ENCODE measurements around the gene KCNA3.

KCNA3 gene

GRCh38 chr1:110713221-110713620 lies 38.5 kb upstream of the KCNA3 start:
- no peak for DNase-seq (ENCODE audit: low spot score)
- no peak for TF ChIP-seq CTCF (IDR thresholded peaks at IDR 0.05; ENCODE audit: extremely low read depth, insufficient read depth, missing control alignments)
- in situ Hi-C loops (cut with MboI; ENCODE audit: low pct_unique_long_range_greater_than_20kb, low sequenced_read_pairs, unreplicated experiment), result no loop called here

- in situ Hi-C loops (cut with MboI; ENCODE audit: low pct_unique_long_range_greater_than_20kb, low sequenced_read_pairs, unreplicated experiment), result no loop called here
- DNase-seq (ENCODE audit: low spot score), result no peak
Measured at GRCh38 chr1:110710314-110710713, 35.6 kb upstream of the KCNA3 start.

GRCh38 chr1:110708974-110709440 lies 34.3 kb upstream of the KCNA3 start:
- DNase-seq (ENCODE audit: low spot score), result no peak
- in situ Hi-C loops (cut with MboI; ENCODE audit: low pct_unique_long_range_greater_than_20kb, low sequenced_read_pairs, unreplicated experiment), result no loop called here
- no peak for TF ChIP-seq CTCF (IDR thresholded peaks at IDR 0.05; ENCODE audit: extremely low read depth, insufficient read depth, missing control alignments)

More at GRCh38 chr1:110710314-110710713, 35.6 kb upstream of the KCNA3 start:
- no peak for TF ChIP-seq CTCF (IDR thresholded peaks at IDR 0.05; ENCODE audit: extremely low read depth, insufficient read depth, missing control alignments)

- in situ Hi-C loops (cut with MboI; ENCODE audit: low pct_unique_long_range_greater_than_20kb, low sequenced_read_pairs, unreplicated experiment), result no loop called here
- no peak for TF ChIP-seq CTCF (IDR thresholded peaks at IDR 0.05; ENCODE audit: extremely low read depth, insufficient read depth, missing control alignments)
- DNase-seq (ENCODE audit: low spot score), result no peak
Measured at GRCh38 chr1:110707232-110707631, 32.5 kb upstream of the KCNA3 start.

- DNase-seq (ENCODE audit: low spot score), result no peak
- in situ Hi-C loops (cut with MboI; ENCODE audit: low pct_unique_long_range_greater_than_20kb, low sequenced_read_pairs, unreplicated experiment), result no loop called here
- no peak for TF ChIP-seq CTCF (IDR thresholded peaks at IDR 0.05; ENCODE audit: extremely low read depth, insufficient read depth, missing control alignments)
Measured at GRCh38 chr1:110706621-110707020, 31.9 kb upstream of the KCNA3 start.

GRCh38 chr1:110702260-110702659 lies 27.5 kb upstream of the KCNA3 start:
- in situ Hi-C loops (cut with MboI; ENCODE audit: low pct_unique_long_range_greater_than_20kb, low sequenced_read_pairs, unreplicated experiment), result no loop called here
- no peak for DNase-seq (ENCODE audit: low spot score)
- no peak for TF ChIP-seq CTCF (IDR thresholded peaks at IDR 0.05; ENCODE audit: extremely low read depth, insufficient read depth, missing control alignments)

GRCh38 chr1:110700767-110701166 lies 26.0 kb upstream of the KCNA3 start:
- TF ChIP-seq CTCF (IDR thresholded peaks at IDR 0.05; ENCODE audit: extremely low read depth, insufficient read depth, missing control alignments), result no peak
- no peak for DNase-seq (ENCODE audit: low spot score)
- in situ Hi-C loops (cut with MboI; ENCODE audit: low pct_unique_long_range_greater_than_20kb, low sequenced_read_pairs, unreplicated experiment), result no loop called here

All from GM13977 (cell line).